HepG2 (cell line): ENCODE measurements around the gene KIAA1191. TPM values are rescaled to one million over a fixed set of nuclear protein-coding genes. Genes with fewer than 3 reads are reported as not detected.

ENCODE experiments used
- ATAC-seq: fragments of 200-7000 bp; cut with Tn5 transposase; 3 replicates; pipeline ENCODE4 v1.9.1; 2020; ENCODE audit warnings: mild to moderate bottlenecking, moderate library complexity
- BruUV-seq: library from RNA; stranded (reverse); fragments of 400-500 nt; replicated peaks from 2 replicates; lab custom pipeline; 2021; lab: Mats Ljungman, UMichigan
- CTCF ChIA-PET: fragments of 300-600 bp; formaldehyde crosslinking; extraction: SDS; loops from one replicate; lab custom pipeline; 2021; ENCODE audit warnings: low total read pairs, inconsistent platforms, low intra/inter-chr PET ratio; lab: Yijun Ruan, JAX
- POLR2A ChIA-PET: fragments of 350-600 bp; sonication (Branson Sonifier 250); formaldehyde crosslinking; loops from one replicate; lab custom pipeline; 2020; ENCODE audit warnings: antibody characterized with exemption, inconsistent platforms; lab: Yijun Ruan, JAX
- DNase-seq: peaks from one replicate; pipeline ENCODE4 v3.0.0-alpha.2; 2015; ENCODE audit warnings: low spot score
- FAIRE-seq: peaks from 3 replicates; lab custom pipeline; 2011; peaks lifted over from hg19 to GRCh38; lab: Jason Lieb, UNC
- H2AFZ ChIP-seq: one replicate; pipeline ENCODE4 v1.6.1; 2011; ENCODE audit warnings: low read length, inconsistent platforms
- H3K27ac ChIP-seq: fragments of 300-600 bp; 3 replicates; pipeline ENCODE4 v1.8.0; 2011; ENCODE audit warnings: mixed run types, mild to moderate bottlenecking, mixed read lengths, low read length, inconsistent platforms; ENCODE audit not compliant: insufficient read depth; ENCODE audit errors: extremely low read length
- H3K27me3 ChIP-seq, 2 experiments: fragments of 200-600 bp in 1 of 2; 2 replicates in 1 of 2; 3 replicates in 1 of 2; pipeline versions ENCODE4 v1.6.0 to v1.8.0; 2011; ENCODE audit warnings: low read length in 2 of 2, mild to moderate bottlenecking in 2 of 2, moderate library complexity in 2 of 2, inconsistent platforms in 1 of 2; ENCODE audit not compliant: insufficient read depth in 2 of 2, control insufficient read depth in 1 of 2
- H3K36me3 ChIP-seq, 2 experiments: fragments of 200-600 bp in 1 of 2; replicated peaks in 1 of 2; 2 replicates in 1 of 2; 3 replicates in 1 of 2; pipeline versions ENCODE4 v1.5.1 to v1.8.0; 2011; ENCODE audit warnings: low read length in 2 of 2, inconsistent platforms in 1 of 2; ENCODE audit not compliant: insufficient read depth in 2 of 2, control insufficient read depth in 1 of 2
- H3K4me1 ChIP-seq: 2 replicates; pipeline ENCODE4 v1.5.1; 2012; ENCODE audit warnings: low read length, inconsistent platforms; ENCODE audit not compliant: insufficient read depth
- H3K4me2 ChIP-seq: 2 replicates; pipeline ENCODE4 v1.6.0; 2011; ENCODE audit warnings: low read depth, low read length, inconsistent platforms
- H3K4me3 ChIP-seq, 3 experiments: fragments of 200-600 bp in 1 of 3; sonication (generic), shearing (Covaris generic) in 1 of 3; replicated peaks in 1 of 3; 2 replicates each; pipeline ENCODE4 v1.5.1; 2011 to 2016; ENCODE audit warnings: low read length in 3 of 3, inconsistent platforms in 2 of 3, low read depth in 2 of 3, mild to moderate bottlenecking in 2 of 3, control low read depth in 1 of 3, mixed read lengths in 1 of 3; ENCODE audit not compliant: insufficient read depth in 1 of 3
- H3K79me2 ChIP-seq: one replicate; pipeline ENCODE4 v1.6.1; 2011; ENCODE audit warnings: low read length, inconsistent platforms; ENCODE audit not compliant: insufficient read depth
- H3K9ac ChIP-seq: 2 replicates; pipeline ENCODE4 v1.6.0; 2011; ENCODE audit warnings: mild to moderate bottlenecking, low read depth, low read length, inconsistent platforms; ENCODE audit not compliant: insufficient read depth
- H3K9me3 ChIP-seq: 2 replicates; pipeline ENCODE4 v1.5.1; 2012; ENCODE audit warnings: mild to moderate bottlenecking, low read length
- H4K20me1 ChIP-seq: 2 replicates; pipeline ENCODE4 v1.6.0; 2011; ENCODE audit warnings: inconsistent platforms, mild to moderate bottlenecking, low read length, moderate library complexity; ENCODE audit not compliant: insufficient read depth
- BRD4 ChIP-seq: sonication (generic); formaldehyde crosslinking; IDR thresholded peaks from 2 replicates; pipeline ENCODE4 v1.4.0; 2020; ENCODE audit warnings: missing genetic modification reagents
- MLXIP ChIP-seq: sonication (generic); formaldehyde crosslinking; IDR thresholded peaks from 2 replicates; pipeline ENCODE4 v1.9.0; 2021; ENCODE audit warnings: missing genetic modification reagents, borderline replicate concordance
- RARA ChIP-seq: IDR thresholded peaks from 2 replicates; pipeline ENCODE4 v1.6.1; 2016; ENCODE audit warnings: missing genetic modification reagents, missing compliant biosample characterization
- SRY ChIP-seq: sonication (generic); formaldehyde crosslinking; IDR thresholded peaks from 2 replicates; pipeline ENCODE4 v1.8.0; 2022; ENCODE audit warnings: mild to moderate bottlenecking, missing genetic modification reagents
- ZNF335 ChIP-seq: sonication (generic); formaldehyde crosslinking; IDR thresholded peaks from 2 replicates; pipeline ENCODE4 v1.4.0; 2020; ENCODE audit warnings: missing genetic modification reagents
- ZNF547 ChIP-seq: sonication (generic); formaldehyde crosslinking; IDR thresholded peaks from 2 replicates; pipeline ENCODE4 v1.5.1; 2020; ENCODE audit warnings: mild to moderate bottlenecking, missing genetic modification reagents
- ZNF883 ChIP-seq: sonication (generic); formaldehyde crosslinking; IDR thresholded peaks from 2 replicates; pipeline ENCODE4 v1.5.1; 2020; ENCODE audit warnings: mild to moderate bottlenecking, missing genetic modification reagents; ENCODE audit errors: not compliant biosample characterization
- WGBS: methylation state at CpG from one replicate; pipeline ENCODE4 v1.1.6; 2017; ENCODE audit warnings: low lambda C conversion rate; 5-methylcytosine and 5-hydroxymethylcytosine counted together
- in situ Hi-C: cut with HindIII; loops from 2 replicates; pipeline ENCODE4 v1.10.0; 2017; ENCODE audit warnings: low pct_unique_long_range_greater_than_20kb; ENCODE audit not compliant: extremely low pct_ligation_motif_present
- intact Hi-C: fragments of 100-400 bp; cut with micrococcal nuclease; formaldehyde crosslinking; loops from one replicate; pipeline ENCODE4 v1.10.0; 2022; ENCODE audit not compliant: unreplicated experiment
- polyA plus RNA-seq, 8 experiments: library from polyadenylated mRNA; depleted of rRNA in 3 of 8; stranded (reverse) in 7 of 8; unstranded in 1 of 8; fragments of >200 nt; fragmentation: Illumina TruSeq in 4 of 8; extraction: Trizol in 4 of 8; gene quantifications; 2 replicates each; pipeline versions ENCODE4 v1.2.1 to v1.2.3, GENCODE V29; 2011 to 2016; ENCODE audit warnings: low read depth in 4 of 8, missing spikeins in 1 of 8, mixed read lengths in 1 of 8; ENCODE audit not compliant: insufficient read depth in 1 of 8
- total RNA-seq, 5 experiments: library from RNA; depleted of rRNA; stranded (reverse); fragments of >200 nt; fragmentation: Illumina TruSeq; extraction: Trizol; gene quantifications; 2 replicates each; pipeline ENCODE4 v1.2.3, GENCODE V29; 2016; ENCODE audit warnings: low read depth in 1 of 5
- TF ChIP-seq, protein P1 (sequence below): IDR thresholded peaks from 2 replicates; pipeline ENCODE4 v1.6.1; 2012; ENCODE audit warnings: low read depth, low read length, improper control_type of control experiment

The KIAA1191 gene
- total and polyA plus RNA-seq, 2 of the 13 experiments (the other 11 are each of a cell fraction or from before 2014, with no cell fraction given), result 63.6 to 103 TPM

DNA sequence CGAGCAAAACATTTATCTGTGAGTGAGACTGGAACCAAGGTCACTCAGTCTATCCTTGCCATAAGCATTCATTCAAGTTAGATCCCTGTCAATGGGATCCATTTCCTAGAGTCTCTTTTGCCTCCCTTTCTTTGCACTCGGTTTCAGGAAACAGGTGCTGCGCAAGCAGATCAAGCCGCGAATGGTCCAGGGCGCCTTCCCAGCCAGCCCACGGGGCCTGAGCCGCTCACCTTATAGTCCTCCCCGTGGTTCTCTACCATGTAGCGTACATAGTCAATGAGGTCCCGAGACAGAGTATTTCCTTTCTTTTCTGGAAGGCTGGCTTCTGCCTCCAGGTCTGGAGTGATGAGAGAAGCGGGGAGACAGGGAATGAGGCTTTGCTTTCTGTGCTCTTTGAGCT, 23.4 kb upstream of the KIAA1191 start:
- H3K9me3 ChIP-seq, result no peaks in the 10 kb centered on the region
- WGBS, result 98% methylated on average over 12 of the region's 12 CpGs
- BruUV-seq, result no TSS peak
- H3K27me3 ChIP-seq, result no peaks in the 10 kb centered on the region; a peak in 1 of 5 replicates
- H3K79me2 ChIP-seq, result peaks cover 42% of the 10 kb centered on the region
- DNase-seq, result no peak
- TF ChIP-seq, protein P1, sequence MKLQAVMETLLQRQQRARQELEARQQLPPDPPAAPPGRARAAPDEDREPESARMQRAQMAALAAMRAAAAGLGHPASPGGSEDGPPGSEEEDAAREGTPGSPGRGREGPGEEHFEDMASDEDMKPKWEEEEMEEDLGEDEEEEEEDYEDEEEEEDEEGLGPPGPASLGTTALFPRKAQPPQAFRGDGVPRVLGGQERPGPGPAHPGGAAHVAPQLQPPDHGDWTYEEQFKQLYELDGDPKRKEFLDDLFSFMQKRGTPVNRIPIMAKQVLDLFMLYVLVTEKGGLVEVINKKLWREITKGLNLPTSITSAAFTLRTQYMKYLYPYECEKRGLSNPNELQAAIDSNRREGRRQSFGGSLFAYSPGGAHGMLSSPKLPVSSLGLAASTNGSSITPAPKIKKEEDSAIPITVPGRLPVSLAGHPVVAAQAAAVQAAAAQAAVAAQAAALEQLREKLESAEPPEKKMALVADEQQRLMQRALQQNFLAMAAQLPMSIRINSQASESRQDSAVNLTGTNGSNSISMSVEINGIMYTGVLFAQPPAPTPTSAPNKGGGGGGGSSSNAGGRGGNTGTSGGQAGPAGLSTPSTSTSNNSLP, result no peak
- TF ChIP-seq ZNF547 (CRISPR knock-in tag) (no peak), MLXIP (CRISPR knock-in tag) (no peak), ZNF335 (CRISPR knock-in tag) (no peak), ZNF883 (CRISPR knock-in tag) (no peak), SRY (no peak), RARA (CRISPR knock-in tag) (no peak), BRD4 (CRISPR knock-in tag) (no peak)
- H4K20me1 ChIP-seq, result peaks cover 11% of the 10 kb centered on the region; the same call in 1 of the 2 replicates
- in situ Hi-C loops (no loop called here), intact Hi-C loops (no loop called here)
- no peak overlapping the region for H3K4me3 ChIP-seq
- no peak overlapping the region for H3K9ac ChIP-seq
- ATAC-seq, result no peak
- FAIRE-seq, result no peak
- no peak overlapping the region for H3K27ac ChIP-seq
- H3K4me2 ChIP-seq, result no peak overlapping the region
- H3K36me3 ChIP-seq, result peaks cover 18 to 55% of the 10 kb centered on the region in 2 experiments
- POLR2A ChIA-PET, result no interaction called here
- CTCF ChIA-PET, result no interaction called here
- peaks cover 26% of the 10 kb centered on the region for H3K4me1 ChIP-seq
- H2AFZ ChIP-seq, result no peak overlapping the region
